ENCODE results near the gene FBXO42. TPM values are rescaled to one million over a fixed set of nuclear protein-coding genes. Genes with fewer than 3 reads are reported as not detected.

Gene FBXO42
- total and polyA plus RNA-seq, 9 of the 15 experiments (the other 6 are each of a cell fraction or from before 2014, with no cell fraction given), result 7.2 to 24.8 (median 17.4) TPM

- TF ChIP-seq, protein P1, sequence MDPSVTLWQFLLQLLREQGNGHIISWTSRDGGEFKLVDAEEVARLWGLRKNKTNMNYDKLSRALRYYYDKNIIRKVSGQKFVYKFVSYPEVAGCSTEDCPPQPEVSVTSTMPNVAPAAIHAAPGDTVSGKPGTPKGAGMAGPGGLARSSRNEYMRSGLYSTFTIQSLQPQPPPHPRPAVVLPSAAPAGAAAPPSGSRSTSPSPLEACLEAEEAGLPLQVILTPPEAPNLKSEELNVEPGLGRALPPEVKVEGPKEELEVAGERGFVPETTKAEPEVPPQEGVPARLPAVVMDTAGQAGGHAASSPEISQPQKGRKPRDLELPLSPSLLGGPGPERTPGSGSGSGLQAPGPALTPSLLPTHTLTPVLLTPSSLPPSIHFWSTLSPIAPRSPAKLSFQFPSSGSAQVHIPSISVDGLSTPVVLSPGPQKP (CRISPR knock-in tag; IDR thresholded peaks at IDR 0.05), result no peak
- TF ChIP-seq ZBED1 (IDR thresholded peaks at IDR 0.05) (no peak), SOX6 (IDR thresholded peaks at IDR 0.05) (no peak), CLOCK (CRISPR knock-in tag; IDR thresholded peaks at IDR 0.05; ENCODE audit: borderline replicate concordance) (no peak), RBFOX2 (IDR thresholded peaks at IDR 0.05; ENCODE audit: low read depth, low read length) (no peak), SMARCC2 (IDR thresholded peaks at IDR 0.05; ENCODE audit: low read depth) (no peak), TBP (optimal IDR thresholded peaks at IDR 0.05; ENCODE audit: low read depth, low read length) (no peak), FOXJ3 (CRISPR knock-in tag; IDR thresholded peaks at IDR 0.05) (no peak), ATF6 (CRISPR knock-in tag; IDR thresholded peaks at IDR 0.05) (no peak), ZNF212 (CRISPR knock-in tag; IDR thresholded peaks at IDR 0.05) (no peak), SMAD1 (IDR thresholded peaks at IDR 0.05; ENCODE audit: low read depth, low read length, partially characterized antibody) (no peak), DACH1 (IDR thresholded peaks at IDR 0.05; ENCODE audit: partially characterized antibody) (no peak), PTTG1 (tag; IDR thresholded peaks at IDR 0.05; ENCODE audit: low read depth) (no peak), CEBPB (tag; IDR thresholded peaks at IDR 0.05) (no peak), FOXA3 (CRISPR knock-in tag; conservative IDR thresholded peaks at IDR 0.05 in 1 of 2, IDR thresholded peaks at IDR 0.05 in 1 of 2) (no peak), IFI16 (CRISPR knock-in tag; IDR thresholded peaks at IDR 0.05) (no peak), ZKSCAN1 (IDR thresholded peaks at IDR 0.05; ENCODE audit: low read depth, low read length) (no peak), ZNF586 (CRISPR knock-in tag; conservative IDR thresholded peaks at IDR 0.05) (no peak), POLR2H (tag; IDR thresholded peaks at IDR 0.05; ENCODE audit: low read depth) (no peak), KAT7 (CRISPR knock-in tag; IDR thresholded peaks at IDR 0.05; ENCODE audit: borderline replicate concordance) (no peak)
- TF ChIP-seq, protein P2, sequence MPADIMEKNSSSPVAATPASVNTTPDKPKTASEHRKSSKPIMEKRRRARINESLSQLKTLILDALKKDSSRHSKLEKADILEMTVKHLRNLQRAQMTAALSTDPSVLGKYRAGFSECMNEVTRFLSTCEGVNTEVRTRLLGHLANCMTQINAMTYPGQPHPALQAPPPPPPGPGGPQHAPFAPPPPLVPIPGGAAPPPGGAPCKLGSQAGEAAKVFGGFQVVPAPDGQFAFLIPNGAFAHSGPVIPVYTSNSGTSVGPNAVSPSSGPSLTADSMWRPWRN (IDR thresholded peaks at IDR 0.05; ENCODE audit: low read depth), result no peak
Observed at GRCh38 chr1:16209132-16209846, 143.0 kb downstream of the FBXO42 start (continued).

All from K562 (cell line).